Measurements from ENCODE around the gene SYCP2L.

DNA sequence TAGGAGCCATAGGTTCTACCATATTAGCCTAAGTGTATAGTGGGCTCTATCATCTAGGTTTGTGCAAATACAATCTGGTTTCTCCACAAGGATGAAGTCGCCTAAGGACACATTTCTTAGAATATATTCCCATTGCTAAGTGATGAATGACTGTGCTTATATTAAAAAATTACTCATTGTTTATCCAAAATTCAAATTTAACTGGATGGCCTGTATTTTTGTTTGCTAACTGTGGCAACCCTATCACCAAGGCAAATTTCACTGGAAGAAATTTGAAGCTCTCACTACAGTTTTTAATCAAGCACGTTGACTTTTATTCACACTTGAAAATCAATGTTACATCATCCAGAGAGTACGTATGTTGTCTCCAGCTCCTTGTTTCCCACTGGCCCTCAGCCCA lies 18.9 kb upstream of the SYCP2L start:
- TF ChIP-seq, protein P1, sequence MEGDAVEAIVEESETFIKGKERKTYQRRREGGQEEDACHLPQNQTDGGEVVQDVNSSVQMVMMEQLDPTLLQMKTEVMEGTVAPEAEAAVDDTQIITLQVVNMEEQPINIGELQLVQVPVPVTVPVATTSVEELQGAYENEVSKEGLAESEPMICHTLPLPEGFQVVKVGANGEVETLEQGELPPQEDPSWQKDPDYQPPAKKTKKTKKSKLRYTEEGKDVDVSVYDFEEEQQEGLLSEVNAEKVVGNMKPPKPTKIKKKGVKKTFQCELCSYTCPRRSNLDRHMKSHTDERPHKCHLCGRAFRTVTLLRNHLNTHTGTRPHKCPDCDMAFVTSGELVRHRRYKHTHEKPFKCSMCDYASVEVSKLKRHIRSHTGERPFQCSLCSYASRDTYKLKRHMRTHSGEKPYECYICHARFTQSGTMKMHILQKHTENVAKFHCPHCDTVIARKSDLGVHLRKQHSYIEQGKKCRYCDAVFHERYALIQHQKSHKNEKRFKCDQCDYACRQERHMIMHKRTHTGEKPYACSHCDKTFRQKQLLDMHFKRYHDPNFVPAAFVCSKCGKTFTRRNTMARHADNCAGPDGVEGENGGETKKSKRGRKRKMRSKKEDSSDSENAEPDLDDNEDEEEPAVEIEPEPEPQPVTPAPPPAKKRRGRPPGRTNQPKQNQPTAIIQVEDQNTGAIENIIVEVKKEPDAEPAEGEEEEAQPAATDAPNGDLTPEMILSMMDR (IDR thresholded peaks at IDR 0.05), result no peak
- no peak for TF ChIP-seq POLR2A (IDR thresholded peaks at IDR 0.05)
